DMS153 (cell line): ENCODE measurements around the gene KXD1.

ENCODE experiments used
- DNase-seq: peaks from one replicate; lab custom pipeline; 2025; lab: John Stamatoyannopoulos, UW

KXD1 gene

GRCh38 chr19:18613589-18614234 lies 56.0 kb downstream of the KXD1 start:
- no peak for DNase-seq

GRCh38 chr19:18616023-18616422 lies 58.4 kb downstream of the KXD1 start:
- no peak for DNase-seq

- no peak for DNase-seq
Observed at GRCh38 chr19:18617562-18617961, 59.9 kb downstream of the KXD1 start.

GRCh38 chr19:18618236-18618635 lies 60.6 kb downstream of the KXD1 start:
- no peak for DNase-seq
